HG03196 (cell line): ENCODE results near the gene YAP1.
"Not testable (repeated sequence)": the region's sequence is repeated elsewhere in the genome, so short reads cannot be mapped to it uniquely, and the experiment has no call there.

Experiments
- ATAC-seq: cut with Tn5 transposase; IDR thresholded peaks from one replicate; pipeline ENCODE4 v1.9.1; 2021; ENCODE audit not compliant: unreplicated experiment

The YAP1 gene

GRCh38 chr11:102237096-102237735 is 127.0 kb downstream of the YAP1 start:
- ATAC-seq: no peak

GRCh38 chr11:102238391-102238821 is 128.2 kb downstream of the YAP1 start:
- ATAC-seq: no peak

- ATAC-seq: no peak
Observed at GRCh38 chr11:102239448-102239847, 129.2 kb downstream of the YAP1 start.

- no peak for ATAC-seq
Observed at GRCh38 chr11:102239911-102240310, 129.7 kb downstream of the YAP1 start.

- ATAC-seq: no peak
Observed at GRCh38 chr11:102240502-102240901, 130.3 kb downstream of the YAP1 start.

- no peak for ATAC-seq
Observed at GRCh38 chr11:102241026-102241425, 130.8 kb downstream of the YAP1 start.

GRCh38 chr11:102243399-102243884 is 133.2 kb downstream of the YAP1 start:
- no peak for ATAC-seq

GRCh38 chr11:102244681-102245409 is 134.6 kb downstream of the YAP1 start:
- no peak for ATAC-seq

GRCh38 chr11:102251423-102251822 is 141.2 kb downstream of the YAP1 start:
- no peak for ATAC-seq

GRCh38 chr11:102252339-102252891 is 142.2 kb downstream of the YAP1 start:
- no peak for ATAC-seq

- no peak for ATAC-seq
Observed at GRCh38 chr11:102253020-102253715, 142.9 kb downstream of the YAP1 start.

GRCh38 chr11:102254047-102254446 is 143.8 kb downstream of the YAP1 start:
- no peak for ATAC-seq

- no peak for ATAC-seq
Observed at GRCh38 chr11:102256251-102256650, 146.0 kb downstream of the YAP1 start.

GRCh38 chr11:102260241-102260640 is 150.0 kb downstream of the YAP1 start:
- no peak for ATAC-seq

GRCh38 chr11:102263379-102264003 is 153.2 kb downstream of the YAP1 start:
- ATAC-seq: no peak

- not testable (repeated sequence) for ATAC-seq
Observed at GRCh38 chr11:102264704-102265103, 154.5 kb downstream of the YAP1 start.

GRCh38 chr11:102266099-102266498 is 155.9 kb downstream of the YAP1 start:
- ATAC-seq: no peak

GRCh38 chr11:102267609-102268008 is 157.4 kb downstream of the YAP1 start:
- no peak for ATAC-seq

GRCh38 chr11:102268083-102268984 is 158.1 kb downstream of the YAP1 start:
- peak; percentile 79 for ATAC-seq

GRCh38 chr11:102268985-102269470 is 158.8 kb downstream of the YAP1 start:
- ATAC-seq: no peak
